Gastroesophageal sphincter (tissue), 3 donors: ENCODE data around the gene IER3.

Experiments
- EP300 ChIP-seq: sonication (generic); formaldehyde crosslinking; IDR thresholded peaks from one replicate; pipeline ENCODE4 v1.6.1; 2017; ENCODE audit warnings: antibody characterized with exemption, mild to moderate bottlenecking
- POLR2A ChIP-seq, 2 donors: fragments of 450-650 bp; IDR thresholded peaks; one replicate each; pipeline ENCODE4 v1.6.1; 2017; ENCODE audit warnings: antibody characterized with exemption in 2 of 2, mild to moderate bottlenecking in 2 of 2, moderate library complexity in 1 of 2
- TF ChIP-seq, protein P1 (sequence below), 4 experiments: fragments of 200-600 bp in 2 of 4; fragments of 450-650 bp in 2 of 4; sonication (generic) in 1 of 4; IDR thresholded peaks; one replicate each; pipeline ENCODE4 v1.5.1; 2017 to 2019; ENCODE audit warnings: antibody characterized with exemption in 4 of 4, mild to moderate bottlenecking in 2 of 4, moderate library complexity in 2 of 4

DNA sequence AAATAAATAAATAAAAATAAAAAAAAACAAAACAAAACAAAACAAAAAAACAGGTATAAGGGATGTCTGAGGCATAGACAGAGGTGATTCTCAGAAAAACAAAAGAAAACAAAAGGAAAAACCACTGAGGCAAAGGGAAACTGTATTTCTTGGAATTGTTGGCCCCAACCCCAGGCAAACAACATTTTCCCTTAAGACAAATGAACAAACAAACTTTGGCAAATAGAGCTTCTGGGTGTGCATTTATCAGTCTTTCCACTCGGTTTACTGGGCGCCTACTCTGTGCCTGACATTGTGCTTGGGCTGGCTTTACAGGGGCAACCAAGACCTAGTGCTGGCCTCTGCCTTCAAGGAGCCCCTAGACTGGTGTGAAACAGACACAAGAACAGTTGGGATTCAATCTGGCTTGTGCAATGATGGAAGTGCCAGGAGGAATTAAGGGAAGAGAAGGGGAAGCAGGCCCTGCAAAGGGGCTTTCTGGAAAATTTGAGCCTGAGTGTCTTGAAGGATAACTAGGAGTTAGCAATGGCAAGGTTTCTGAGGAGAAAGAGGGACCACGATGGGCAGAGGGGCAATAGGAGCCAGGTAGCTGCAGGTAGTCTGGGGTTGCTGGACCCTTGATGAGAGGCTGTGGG lies 33.8 kb upstream of the IER3 start:
- TF ChIP-seq POLR2A (IDR thresholded peaks at IDR 0.05) (no peak), EP300 (no peak)
- TF ChIP-seq, protein P1, sequence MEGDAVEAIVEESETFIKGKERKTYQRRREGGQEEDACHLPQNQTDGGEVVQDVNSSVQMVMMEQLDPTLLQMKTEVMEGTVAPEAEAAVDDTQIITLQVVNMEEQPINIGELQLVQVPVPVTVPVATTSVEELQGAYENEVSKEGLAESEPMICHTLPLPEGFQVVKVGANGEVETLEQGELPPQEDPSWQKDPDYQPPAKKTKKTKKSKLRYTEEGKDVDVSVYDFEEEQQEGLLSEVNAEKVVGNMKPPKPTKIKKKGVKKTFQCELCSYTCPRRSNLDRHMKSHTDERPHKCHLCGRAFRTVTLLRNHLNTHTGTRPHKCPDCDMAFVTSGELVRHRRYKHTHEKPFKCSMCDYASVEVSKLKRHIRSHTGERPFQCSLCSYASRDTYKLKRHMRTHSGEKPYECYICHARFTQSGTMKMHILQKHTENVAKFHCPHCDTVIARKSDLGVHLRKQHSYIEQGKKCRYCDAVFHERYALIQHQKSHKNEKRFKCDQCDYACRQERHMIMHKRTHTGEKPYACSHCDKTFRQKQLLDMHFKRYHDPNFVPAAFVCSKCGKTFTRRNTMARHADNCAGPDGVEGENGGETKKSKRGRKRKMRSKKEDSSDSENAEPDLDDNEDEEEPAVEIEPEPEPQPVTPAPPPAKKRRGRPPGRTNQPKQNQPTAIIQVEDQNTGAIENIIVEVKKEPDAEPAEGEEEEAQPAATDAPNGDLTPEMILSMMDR (IDR thresholded peaks at IDR 0.05): no peak
